HG03045 (cell line): ENCODE data around the gene CUL4A.
"Not testable (repeated sequence)": the region's sequence is repeated elsewhere in the genome, so short reads cannot be mapped to it uniquely, and the experiment has no call there.

Experiments used
- ATAC-seq: cut with Tn5 transposase; IDR thresholded peaks from one replicate; pipeline ENCODE4 v1.9.1; 2021; ENCODE audit warnings: mild to moderate bottlenecking, moderate library complexity; ENCODE audit not compliant: unreplicated experiment

Gene CUL4A

DNA sequence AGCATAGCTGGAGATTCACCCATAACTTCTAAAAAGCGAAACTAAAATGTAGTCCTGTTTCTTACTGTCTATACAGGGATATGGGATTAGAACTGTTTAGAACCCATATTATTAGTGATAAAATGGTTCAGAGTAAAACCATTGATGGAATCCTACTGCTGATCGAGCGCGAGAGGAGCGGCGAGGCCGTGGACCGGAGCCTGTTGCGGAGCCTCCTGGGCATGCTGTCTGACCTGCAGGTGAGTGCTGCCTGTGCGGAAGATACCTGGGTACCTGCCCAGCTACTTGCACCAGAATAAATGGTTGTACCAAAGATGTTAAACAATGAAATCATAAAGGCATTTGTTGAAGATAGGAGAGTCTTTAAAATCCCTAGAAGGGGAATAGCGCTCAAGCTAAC lies 23.7 kb downstream of the CUL4A start:
- ATAC-seq: no peak

DNA sequence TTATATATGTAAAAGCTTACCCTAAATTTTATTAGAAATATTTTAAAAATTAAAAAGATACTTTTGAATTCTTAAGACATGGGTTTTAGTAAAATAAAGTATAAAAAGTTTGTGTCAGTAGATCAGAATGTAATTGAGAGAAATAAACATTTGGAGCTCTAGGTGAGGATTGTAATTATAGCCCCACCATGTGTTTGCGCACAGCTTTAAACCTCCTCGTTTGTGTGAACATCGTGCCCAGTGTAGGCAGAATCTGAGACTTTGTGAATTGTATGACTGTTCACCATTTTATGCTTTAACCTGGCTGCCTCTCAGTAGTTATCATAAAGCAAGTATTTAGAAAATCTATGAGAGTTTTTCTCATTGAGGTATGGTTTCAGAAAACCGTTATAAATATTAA lies 29.1 kb downstream of the CUL4A start:
- no peak for ATAC-seq

GRCh38 chr13:113239357-113239756 lies 29.9 kb downstream of the CUL4A start:
- ATAC-seq: no peak

DNA sequence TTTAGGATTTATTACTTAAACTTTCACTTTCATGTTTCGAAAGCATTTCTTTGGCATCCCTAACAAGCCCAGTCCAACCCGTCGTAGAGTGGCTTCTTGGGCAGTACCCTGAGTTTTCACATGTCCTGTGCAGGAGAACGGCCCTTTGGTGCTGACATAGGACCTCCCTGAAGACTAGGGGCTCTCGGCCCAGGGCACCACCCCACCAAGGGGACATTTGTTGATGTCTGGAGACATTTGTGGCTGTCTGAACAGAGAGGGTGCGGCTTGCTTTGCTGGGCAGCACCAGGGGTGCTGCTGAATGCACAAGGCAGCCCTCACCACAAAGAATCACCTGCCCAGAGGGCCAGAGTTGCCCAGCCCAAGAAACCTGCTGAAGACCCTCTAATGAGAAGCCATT lies 30.6 kb downstream of the CUL4A start:
- no peak for ATAC-seq

GRCh38 chr13:113241623-113242022 lies 32.2 kb downstream of the CUL4A start:
- not testable (repeated sequence) for ATAC-seq

GRCh38 chr13:113243847-113244246 lies 34.4 kb downstream of the CUL4A start:
- ATAC-seq: no peak

DNA sequence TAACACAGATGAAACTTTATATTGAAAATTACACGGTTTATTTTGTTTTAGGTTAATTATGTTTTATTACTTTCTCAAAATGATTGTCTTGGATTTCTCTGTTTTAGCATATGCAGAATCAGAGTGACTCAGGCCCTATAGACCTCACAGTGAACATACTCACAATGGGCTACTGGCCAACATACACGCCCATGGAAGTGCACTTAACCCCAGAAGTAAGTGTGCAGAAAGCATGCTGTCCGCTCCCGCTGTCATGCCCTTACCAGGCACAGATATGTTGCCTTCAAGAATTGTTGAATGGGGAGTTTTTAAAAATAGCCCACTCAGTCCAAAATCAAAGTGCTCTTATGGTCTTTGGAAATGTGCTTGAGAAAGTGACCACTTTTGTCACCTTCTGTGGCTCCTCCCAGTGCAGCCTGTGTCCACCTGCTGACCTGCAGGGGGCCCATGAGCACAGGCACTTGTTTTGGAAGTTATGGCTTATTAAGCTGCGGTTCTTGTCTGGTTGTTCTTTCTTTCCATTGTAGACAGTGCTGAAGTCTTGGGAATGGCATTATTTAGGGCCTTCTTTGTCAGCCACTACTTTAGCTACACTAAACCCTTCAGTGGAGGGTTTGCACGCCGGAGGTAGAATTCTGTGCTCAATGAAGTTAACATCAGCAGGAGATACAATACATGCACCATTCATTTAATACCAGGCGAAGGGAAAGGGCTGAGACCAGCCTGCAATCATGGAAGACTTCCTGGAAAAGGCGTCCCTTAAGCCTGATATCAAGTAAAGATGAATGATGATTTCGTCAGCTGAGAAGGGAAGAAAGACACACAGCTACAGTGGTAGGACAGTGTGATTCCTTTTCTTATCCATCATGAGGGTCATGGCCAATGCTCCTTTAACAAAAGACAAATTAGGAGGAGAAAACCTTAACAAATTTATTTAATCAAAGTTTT lies 36.7 kb downstream of the CUL4A start:
- ATAC-seq: no peak

- ATAC-seq: no peak
Observed at GRCh38 chr13:113252516-113253095, 43.2 kb downstream of the CUL4A start.

GRCh38 chr13:113257908-113258307 lies 48.5 kb downstream of the CUL4A start:
- not testable (repeated sequence) for ATAC-seq

GRCh38 chr13:113258321-113259054 lies 49.1 kb downstream of the CUL4A start:
- no peak for ATAC-seq

- ATAC-seq: no peak
Observed at GRCh38 chr13:113260996-113261395, 51.6 kb downstream of the CUL4A start.

GRCh38 chr13:113263016-113263415 lies 53.6 kb downstream of the CUL4A start:
- ATAC-seq: not testable (repeated sequence)

DNA sequence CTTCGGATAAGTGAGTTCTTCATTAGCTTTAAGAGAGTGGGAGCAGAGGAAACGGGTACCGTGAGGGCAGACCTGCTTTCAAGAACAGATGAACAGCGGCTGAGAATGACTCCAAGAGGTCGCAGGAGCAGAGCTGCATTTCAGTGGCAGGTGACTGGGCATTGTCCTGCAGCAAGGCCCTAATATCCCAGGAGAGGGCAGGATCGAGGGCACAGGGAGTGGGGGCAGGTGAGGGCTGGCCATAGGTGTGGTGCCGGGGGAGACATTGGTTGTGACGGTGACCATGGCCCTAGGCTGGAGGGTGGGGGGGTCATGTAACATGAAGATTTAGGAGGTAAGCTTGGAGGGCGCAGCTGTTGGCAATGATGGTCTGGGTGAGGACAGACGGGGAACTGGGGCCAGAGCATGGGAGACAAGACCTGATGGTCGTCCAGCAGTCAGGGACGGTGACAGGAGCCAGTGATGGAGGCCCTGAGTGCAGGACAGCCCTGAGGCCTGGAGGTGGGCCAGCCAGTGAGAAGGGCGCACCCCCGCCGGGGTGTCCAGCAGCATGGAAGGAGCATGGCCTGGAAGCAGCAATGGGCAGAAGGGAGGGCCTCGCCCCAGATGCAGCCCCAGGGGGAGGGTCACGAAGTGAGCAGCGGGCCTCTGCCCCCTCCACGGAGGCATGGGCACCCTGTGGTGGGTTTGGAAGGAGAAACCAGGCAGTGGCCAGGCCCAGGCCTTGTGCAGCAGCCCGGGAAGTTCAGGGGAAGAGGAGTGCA lies 58.4 kb downstream of the CUL4A start:
- ATAC-seq: no peak

DNA sequence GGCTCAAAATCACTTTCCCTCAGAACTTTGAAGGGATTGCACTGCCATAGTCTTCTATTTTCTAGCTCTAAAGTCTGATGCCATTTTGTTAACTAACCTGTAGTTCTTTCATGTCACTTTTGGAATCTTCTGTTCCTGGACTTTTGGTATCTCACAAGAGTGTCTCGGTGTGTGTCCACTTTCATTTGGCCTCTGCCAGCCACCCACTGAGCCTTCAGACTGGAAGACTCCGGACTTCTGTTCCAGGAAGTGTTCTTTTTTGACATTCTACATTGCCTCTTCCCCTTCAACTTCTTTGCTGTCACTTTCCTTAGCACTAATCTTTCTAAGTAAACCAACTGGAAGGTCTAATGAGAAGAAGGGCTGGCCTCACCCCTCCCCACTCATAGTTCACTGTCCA lies 62.6 kb downstream of the CUL4A start:
- ATAC-seq: no peak

DNA sequence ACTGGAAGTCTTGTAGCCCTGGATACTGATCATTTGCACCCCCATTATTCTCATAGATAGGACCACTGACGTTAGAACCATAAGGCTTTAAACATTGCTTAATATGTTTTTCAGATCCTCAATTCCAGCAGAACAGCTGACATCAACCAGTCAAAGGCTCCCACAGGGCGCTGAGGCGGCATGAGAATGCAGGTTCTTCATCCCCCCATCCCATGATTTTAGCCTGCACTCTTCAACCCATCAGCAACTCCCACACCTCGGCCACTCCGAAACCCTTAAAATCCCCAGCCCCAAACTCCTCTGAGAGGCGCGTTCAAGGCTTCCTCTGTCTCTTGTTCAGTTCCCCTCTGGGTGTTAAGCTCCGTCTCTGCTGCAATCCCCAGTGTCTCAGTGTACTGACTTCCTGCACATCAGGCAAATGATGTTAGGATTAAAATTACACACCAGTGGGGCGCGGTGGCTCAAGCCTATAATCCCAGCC lies 63.3 kb downstream of the CUL4A start:
- no peak for ATAC-seq

GRCh38 chr13:113273321-113273720 lies 63.9 kb downstream of the CUL4A start:
- ATAC-seq: no peak

- ATAC-seq: no peak
Observed at GRCh38 chr13:113273851-113274590, 64.6 kb downstream of the CUL4A start.

GRCh38 chr13:113274721-113275120 lies 65.3 kb downstream of the CUL4A start:
- ATAC-seq: no peak

GRCh38 chr13:113275387-113275786 lies 66.0 kb downstream of the CUL4A start:
- ATAC-seq: no peak

- ATAC-seq: no peak
Observed at GRCh38 chr13:113280126-113280525, 70.7 kb downstream of the CUL4A start.
